Measurements from ENCODE around the gene NPHP4. TPM values are rescaled to one million over a fixed set of nuclear protein-coding genes. Genes with fewer than 3 reads are reported as not detected.

The NPHP4 gene
- total RNA-seq, 1 donor from 2014 or later: 8.2 TPM

DNA sequence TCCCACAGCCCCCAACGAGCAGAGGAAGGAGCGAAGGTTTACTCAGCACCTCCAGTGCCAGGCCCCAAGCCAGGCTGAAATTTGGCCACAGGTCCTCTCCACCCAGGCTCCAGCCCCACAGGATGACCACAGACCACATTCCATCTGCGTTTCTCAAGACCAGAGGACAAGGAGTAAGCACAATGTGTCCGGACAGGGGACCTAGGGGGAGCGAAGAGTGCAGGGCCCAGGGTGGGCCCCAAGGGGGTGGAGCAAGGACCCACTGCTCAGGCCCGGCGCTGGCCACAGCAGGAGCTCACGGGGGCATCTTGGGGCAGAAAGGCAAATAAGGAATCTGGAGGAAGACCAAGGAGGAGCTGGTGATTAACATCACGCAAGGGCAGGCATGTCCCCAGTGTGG lies 100.5 kb downstream of the NPHP4 start:
- Histone ChIP-seq H3K36me3 (peaks cover 5 to 13% of the 10 kb centered on the region in 2 donors), H3K27ac (no peak overlapping the region), H3K9me3 (no peaks in the 10 kb centered on the region), H3K27me3 (no peaks in the 10 kb centered on the region), H3K4me1 (no peaks in the 10 kb centered on the region), H3K4me3 (no peak overlapping the region)
- intact Hi-C loops (cut with DNase I): no loop called here
- no peak for DNase-seq (ENCODE audit: low spot score in 2 of 2)
- no peak for TF ChIP-seq CTCF (IDR thresholded peaks at IDR 0.05)

DNA sequence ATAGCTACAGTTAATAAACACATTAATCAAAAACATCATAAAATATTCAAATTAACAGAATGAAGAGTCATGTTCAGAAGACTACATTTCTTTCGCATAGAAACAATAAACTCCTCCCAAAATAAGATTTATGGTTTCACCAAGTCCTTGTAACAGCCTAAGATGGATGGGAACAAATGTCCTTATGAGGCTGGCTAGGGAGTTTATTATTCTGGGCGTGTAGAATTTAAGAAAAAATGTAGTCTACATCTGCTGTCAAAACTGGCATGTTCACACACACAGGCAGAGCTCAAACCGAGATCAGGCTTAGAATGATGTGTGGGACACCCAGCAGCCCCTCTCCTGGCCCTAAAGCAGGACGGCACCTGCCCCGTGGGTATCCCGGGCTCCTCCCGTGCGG lies 101.1 kb downstream of the NPHP4 start:
- peaks cover 5 to 13% of the 10 kb centered on the region in 2 donors for H3K36me3 ChIP-seq
- no peak for DNase-seq (ENCODE audit: low spot score in 2 of 2)

GRCh38 chr1:5890346-5891106 lies 101.7 kb downstream of the NPHP4 start:
- no peaks in the 10 kb centered on the region for H3K27me3 ChIP-seq
- H3K36me3 ChIP-seq: peaks cover 8 to 13% of the 10 kb centered on the region in 2 donors
- intact Hi-C loops (cut with DNase I): no loop called here
- H3K27ac ChIP-seq: no peak overlapping the region
- no peak for TF ChIP-seq CTCF (IDR thresholded peaks at IDR 0.05)
- H3K4me3 ChIP-seq: no peak overlapping the region
- H3K9me3 ChIP-seq: no peaks in the 10 kb centered on the region
- no peak for DNase-seq (ENCODE audit: low spot score in 2 of 2)
- no peaks in the 10 kb centered on the region for H3K4me1 ChIP-seq

More for the DNA sequence above, 101.1 kb downstream of the NPHP4 start:
- TF ChIP-seq CTCF (IDR thresholded peaks at IDR 0.05): no peak
- Histone ChIP-seq H3K9me3 (no peaks in the 10 kb centered on the region), H3K27ac (no peak overlapping the region), H3K4me1 (no peaks in the 10 kb centered on the region), H3K4me3 (no peak overlapping the region), H3K27me3 (no peaks in the 10 kb centered on the region)
- intact Hi-C loops (cut with DNase I): no loop called here

DNA sequence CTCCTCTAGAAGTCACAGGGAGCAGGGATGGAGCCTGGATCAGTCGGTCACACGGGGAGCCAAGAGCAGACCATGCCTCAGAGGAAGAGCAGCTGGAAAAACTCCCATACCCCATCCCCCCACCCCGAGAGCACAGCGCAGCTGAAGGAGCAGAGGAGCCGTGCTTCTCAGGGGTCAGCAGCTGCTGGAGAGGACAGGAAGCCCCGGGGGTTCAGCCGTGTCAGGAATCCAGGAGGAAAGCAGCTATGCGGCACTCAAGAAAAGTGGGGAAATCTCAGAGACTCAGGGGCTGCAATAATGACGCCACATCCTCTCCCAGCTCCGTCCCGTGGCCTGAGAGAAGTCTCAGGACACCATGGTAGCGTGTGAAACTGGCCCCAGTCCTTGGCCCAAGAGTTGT lies 102.3 kb downstream of the NPHP4 start:
- peaks cover 10 to 13% of the 10 kb centered on the region in 2 donors for H3K36me3 ChIP-seq
- no peak overlapping the region for H3K4me3 ChIP-seq
- no peaks in the 10 kb centered on the region for H3K9me3 ChIP-seq
- H3K27me3 ChIP-seq: no peaks in the 10 kb centered on the region
- intact Hi-C loops (cut with DNase I): no loop called here
- no peak for DNase-seq (ENCODE audit: low spot score in 2 of 2)
- TF ChIP-seq CTCF (IDR thresholded peaks at IDR 0.05): no peak
- H3K27ac ChIP-seq: no peak overlapping the region
- H3K4me1 ChIP-seq: no peaks in the 10 kb centered on the region

- Histone ChIP-seq H3K9me3 (no peaks in the 10 kb centered on the region), H3K36me3 (peaks cover 10 to 13% of the 10 kb centered on the region in 2 donors), H3K27me3 (no peaks in the 10 kb centered on the region), H3K27ac (no peak overlapping the region), H3K4me3 (no peak overlapping the region), H3K4me1 (no peaks in the 10 kb centered on the region)
- no peak for DNase-seq (ENCODE audit: low spot score in 2 of 2)
- intact Hi-C loops (cut with DNase I): no loop called here
- TF ChIP-seq CTCF (IDR thresholded peaks at IDR 0.05): no peak
These were observed 102.8 kb downstream of the NPHP4 start for GRCh38 chr1:5889462-5889861.
